Mesenchymal stem cell (in vitro differentiated cells and primary cell): ENCODE measurements around the gene SORL1.

Experiments used
- DNase-seq: peaks from one replicate; pipeline ENCODE4 v3.0.0-alpha.2; 2013
- H2AFZ ChIP-seq: one replicate; pipeline ENCODE4 v1.6.1; 2013; ENCODE audit warnings: low read depth, mild to moderate bottlenecking, control low read depth, inconsistent platforms, low read length, moderate library complexity
- H2AK5ac ChIP-seq: 2 replicates; pipeline ENCODE4 v1.6.1; 2013; ENCODE audit warnings: low read length, moderate library complexity, mild to moderate bottlenecking, inconsistent platforms; ENCODE audit not compliant: severe bottlenecking
- H2BK120ac ChIP-seq: one replicate; pipeline ENCODE4 v1.6.1; 2013; ENCODE audit warnings: low read depth, mild to moderate bottlenecking, inconsistent platforms, low read length, moderate library complexity
- H2BK12ac ChIP-seq, 2 experiments: one replicate each; pipeline ENCODE4 v1.6.1; 2013; ENCODE audit warnings: inconsistent platforms in 2 of 2, low read length in 2 of 2, mild to moderate bottlenecking in 2 of 2, moderate library complexity in 2 of 2, control low read depth in 1 of 2
- H2BK15ac ChIP-seq: one replicate; pipeline ENCODE4 v1.6.1; 2013; ENCODE audit warnings: mild to moderate bottlenecking, low read depth, inconsistent platforms; ENCODE audit not compliant: poor library complexity, severe bottlenecking
- H2BK5ac ChIP-seq: 2 replicates; pipeline ENCODE4 v1.6.1; 2013; ENCODE audit warnings: low read depth, mild to moderate bottlenecking, low read length, control low read depth, inconsistent platforms; ENCODE audit not compliant: poor library complexity, severe bottlenecking
- H3K14ac ChIP-seq, 2 experiments: one replicate each; pipeline ENCODE4 v1.6.1; 2013; ENCODE audit warnings: inconsistent platforms in 2 of 2, low read length in 2 of 2, control low read depth in 1 of 2, mild to moderate bottlenecking in 1 of 2, moderate library complexity in 1 of 2
- H3K18ac ChIP-seq, 2 experiments: one replicate each; pipeline ENCODE4 v1.6.1; 2013; ENCODE audit warnings: inconsistent platforms in 2 of 2, low read length in 2 of 2, control low read depth in 1 of 2, low read depth in 1 of 2, mild to moderate bottlenecking in 1 of 2
- H3K23ac ChIP-seq, 2 experiments: one replicate each; pipeline ENCODE4 v1.6.1; 2013; ENCODE audit warnings: inconsistent platforms in 2 of 2, low read length in 2 of 2, mild to moderate bottlenecking in 2 of 2, moderate library complexity in 2 of 2, control low read depth in 1 of 2
- H3K27ac ChIP-seq: 2 replicates; pipeline ENCODE4 v1.5.1; 2013; ENCODE audit warnings: mild to moderate bottlenecking, moderate library complexity, low read length, control low read depth, inconsistent platforms; ENCODE audit not compliant: poor library complexity, severe bottlenecking
- H3K27me3 ChIP-seq, 2 experiments: 2 replicates each; pipeline versions ENCODE4 v1.6.1 to v1.7.0; 2013; ENCODE audit warnings: low read length in 2 of 2, mild to moderate bottlenecking in 2 of 2, moderate library complexity in 2 of 2, control low read depth in 1 of 2, inconsistent platforms in 1 of 2; ENCODE audit not compliant: control insufficient read depth in 1 of 2, insufficient read depth in 1 of 2
- H3K36me3 ChIP-seq, 2 experiments: 2 replicates each; pipeline versions ENCODE4 v1.6.1 to v1.7.0; 2013; ENCODE audit warnings: low read length in 2 of 2, control low read depth in 1 of 2, inconsistent platforms in 1 of 2, low read depth in 1 of 2, mild to moderate bottlenecking in 1 of 2; ENCODE audit not compliant: insufficient read depth in 2 of 2, control insufficient read depth in 1 of 2
- H3K4ac ChIP-seq, 2 experiments: one replicate each; pipeline ENCODE4 v1.6.1; 2013; ENCODE audit warnings: inconsistent platforms in 2 of 2, low read length in 2 of 2, mild to moderate bottlenecking in 2 of 2, moderate library complexity in 2 of 2, control low read depth in 1 of 2, low read depth in 1 of 2
- H3K4me1 ChIP-seq: 2 replicates; pipeline ENCODE4 v1.6.1; 2013; ENCODE audit warnings: low read depth, low read length, control low read depth; ENCODE audit not compliant: control insufficient read depth, insufficient read depth
- H3K4me2 ChIP-seq: 2 replicates; pipeline ENCODE4 v1.6.1; 2013; ENCODE audit warnings: low read length, mild to moderate bottlenecking, inconsistent platforms; ENCODE audit not compliant: poor library complexity, severe bottlenecking
- H3K4me3 ChIP-seq, 2 experiments: 2 replicates each; pipeline versions ENCODE4 v1.5.1 to v1.7.0; 2013; ENCODE audit warnings: low read length in 2 of 2, mild to moderate bottlenecking in 2 of 2, control low read depth in 1 of 2, low read depth in 1 of 2; ENCODE audit not compliant: insufficient read depth in 1 of 2
- H3K79me1 ChIP-seq: replicated peaks from 2 replicates; pipeline ENCODE4 v1.6.1; 2013; ENCODE audit warnings: mild to moderate bottlenecking, control low read depth, low read length, inconsistent platforms; ENCODE audit not compliant: poor library complexity, severe bottlenecking
- H3K9ac ChIP-seq: 2 replicates; pipeline ENCODE4 v1.7.0; 2013; ENCODE audit warnings: mild to moderate bottlenecking, low read length, moderate library complexity
- H3K9me3 ChIP-seq: 2 replicates; pipeline ENCODE4 v1.7.0; 2013; ENCODE audit warnings: mild to moderate bottlenecking, low read length; ENCODE audit not compliant: control insufficient read depth
- H4K8ac ChIP-seq: one replicate; pipeline ENCODE4 v1.6.1; 2013; ENCODE audit warnings: inconsistent platforms, mild to moderate bottlenecking, low read length, moderate library complexity
- H4K91ac ChIP-seq: one replicate; pipeline ENCODE4 v1.6.1; 2013; ENCODE audit warnings: mild to moderate bottlenecking, low read length, inconsistent platforms
- WGBS: methylation state at CpG from one replicate; pipeline ENCODE4 v1.1.7; 2013; ENCODE audit warnings: mixed read lengths; 5-methylcytosine and 5-hydroxymethylcytosine counted together

SORL1 gene

GRCh38 chr11:121489823-121490222 is 37.7 kb downstream of the SORL1 start:
- 88% methylated on average over 2 of the region's 2 CpGs for WGBS
- no peak overlapping the region for H4K8ac ChIP-seq
- no peak overlapping the region for H3K27ac ChIP-seq
- peaks cover 0 to 13% of the 10 kb centered on the region in 2 experiments for H3K27me3 ChIP-seq
- no peaks in the 10 kb centered on the region for H3K9me3 ChIP-seq
- no peak overlapping the region for H3K14ac ChIP-seq
- no peak overlapping the region for H2BK120ac ChIP-seq
- DNase-seq: no peak
- H2BK5ac ChIP-seq: no peak overlapping the region
- H3K36me3 ChIP-seq: no peaks in the 10 kb centered on the region
- no peak overlapping the region for H2BK15ac ChIP-seq
- no peak overlapping the region for H3K18ac ChIP-seq
- no peak overlapping the region for H3K4me2 ChIP-seq
- H3K4me3 ChIP-seq: no peak overlapping the region
- no peaks in the 10 kb centered on the region for H3K4me1 ChIP-seq
- H3K79me1 ChIP-seq: no peaks in the 10 kb centered on the region
- no peak overlapping the region for H3K9ac ChIP-seq
- H3K4ac ChIP-seq: no peak overlapping the region
- no peak overlapping the region for H2BK12ac ChIP-seq
- no peak overlapping the region for H3K23ac ChIP-seq
- no peak overlapping the region for H2AK5ac ChIP-seq
- no peak overlapping the region for H2AFZ ChIP-seq
- H4K91ac ChIP-seq: no peak overlapping the region

- Histone ChIP-seq H3K9ac (no peak overlapping the region), H3K4ac (no peak overlapping the region), H3K23ac (no peak overlapping the region), H3K4me1 (no peaks in the 10 kb centered on the region), H2BK5ac (no peak overlapping the region), H3K27me3 (peaks cover 4 to 17% of the 10 kb centered on the region in 2 experiments), H3K36me3 (no peaks in the 10 kb centered on the region), H4K91ac (peak overlapping the region; percentile 22), H2BK12ac (no peak overlapping the region), H3K4me3 (no peak overlapping the region), H2BK120ac (no peak overlapping the region), H3K79me1 (no peaks in the 10 kb centered on the region), H2AK5ac (no peak overlapping the region), H2BK15ac (no peak overlapping the region), H3K14ac (no peak overlapping the region), H3K18ac (no peak overlapping the region), H2AFZ (no peak overlapping the region), H4K8ac (no peak overlapping the region), H3K4me2 (no peak overlapping the region), H3K27ac (no peak overlapping the region), H3K9me3 (no peaks in the 10 kb centered on the region)
- no peak for DNase-seq
- WGBS: 90% methylated on average over 6 of the region's 7 CpGs
Observed at GRCh38 chr11:121494355-121495099, 42.4 kb downstream of the SORL1 start.

- no peaks in the 10 kb centered on the region for H3K9me3 ChIP-seq
- no peak overlapping the region for H3K4me3 ChIP-seq
- no peaks in the 10 kb centered on the region for H3K36me3 ChIP-seq
- H4K91ac ChIP-seq: no peak overlapping the region
- H2BK15ac ChIP-seq: no peak overlapping the region
- no peak overlapping the region for H2AK5ac ChIP-seq
- no peak overlapping the region for H3K18ac ChIP-seq
- no peak overlapping the region for H3K4me2 ChIP-seq
- H2BK120ac ChIP-seq: no peak overlapping the region
- no peak overlapping the region for H2BK12ac ChIP-seq
- no peak overlapping the region for H3K4ac ChIP-seq
- no peak for DNase-seq
- H3K23ac ChIP-seq: no peak overlapping the region
- no peak overlapping the region for H4K8ac ChIP-seq
- 67% methylated on average over 4 of the region's 5 CpGs for WGBS
- H2BK5ac ChIP-seq: no peak overlapping the region
- H3K4me1 ChIP-seq: no peaks in the 10 kb centered on the region
- peaks cover 4 to 8% of the 10 kb centered on the region in 2 experiments for H3K27me3 ChIP-seq
- no peaks in the 10 kb centered on the region for H3K79me1 ChIP-seq
- H3K27ac ChIP-seq: no peak overlapping the region
- H2AFZ ChIP-seq: no peak overlapping the region
- no peak overlapping the region for H3K9ac ChIP-seq
- H3K14ac ChIP-seq: no peak overlapping the region
Observed at GRCh38 chr11:121497176-121497998, 45.3 kb downstream of the SORL1 start.

GRCh38 chr11:121499405-121499804 is 47.3 kb downstream of the SORL1 start:
- WGBS: 0% methylated on average over 2 of the region's 2 CpGs
- H3K23ac ChIP-seq: no peak overlapping the region
- H2BK5ac ChIP-seq: no peak overlapping the region

More at GRCh38 chr11:121499405-121499804, 47.3 kb downstream of the SORL1 start:
- Histone ChIP-seq H3K27me3 (peaks cover 4 to 8% of the 10 kb centered on the region in 2 experiments), H4K91ac (no peak overlapping the region), H3K9me3 (peaks cover under 1% of the 10 kb centered on the region), H2BK12ac (no peak overlapping the region), H3K4me2 (no peak overlapping the region), H3K4me1 (no peaks in the 10 kb centered on the region), H2BK120ac (no peak overlapping the region), H2AK5ac (no peak overlapping the region), H2BK15ac (no peak overlapping the region), H3K18ac (no peak overlapping the region), H4K8ac (no peak overlapping the region), H3K14ac (no peak overlapping the region), H3K9ac (no peak overlapping the region), H3K4me3 (no peak overlapping the region), H3K79me1 (no peaks in the 10 kb centered on the region), H3K4ac (no peak overlapping the region), H3K36me3 (no peaks in the 10 kb centered on the region), H2AFZ (no peak overlapping the region), H3K27ac (no peak overlapping the region)
- DNase-seq: peak; percentile 58
